GM19372 (cell line): ENCODE results near the gene MRC2.
"Not testable (repeated sequence)": the region's sequence is repeated elsewhere in the genome, so short reads cannot be mapped to it uniquely, and the experiment has no call there.

Source experiments
- ATAC-seq: cut with Tn5 transposase; IDR thresholded peaks from one replicate; pipeline ENCODE4 v1.9.1; 2021; ENCODE audit warnings: mild to moderate bottlenecking, low read depth, moderate library complexity; ENCODE audit not compliant: unreplicated experiment

The MRC2 gene

GRCh38 chr17:62693616-62694409 is 66.3 kb downstream of the MRC2 start:
- ATAC-seq = no peak

- not testable (repeated sequence) for ATAC-seq
Measured at GRCh38 chr17:62695093-62695738, 67.7 kb downstream of the MRC2 start.

GRCh38 chr17:62696256-62696655 is 68.8 kb downstream of the MRC2 start:
- ATAC-seq = no peak

DNA sequence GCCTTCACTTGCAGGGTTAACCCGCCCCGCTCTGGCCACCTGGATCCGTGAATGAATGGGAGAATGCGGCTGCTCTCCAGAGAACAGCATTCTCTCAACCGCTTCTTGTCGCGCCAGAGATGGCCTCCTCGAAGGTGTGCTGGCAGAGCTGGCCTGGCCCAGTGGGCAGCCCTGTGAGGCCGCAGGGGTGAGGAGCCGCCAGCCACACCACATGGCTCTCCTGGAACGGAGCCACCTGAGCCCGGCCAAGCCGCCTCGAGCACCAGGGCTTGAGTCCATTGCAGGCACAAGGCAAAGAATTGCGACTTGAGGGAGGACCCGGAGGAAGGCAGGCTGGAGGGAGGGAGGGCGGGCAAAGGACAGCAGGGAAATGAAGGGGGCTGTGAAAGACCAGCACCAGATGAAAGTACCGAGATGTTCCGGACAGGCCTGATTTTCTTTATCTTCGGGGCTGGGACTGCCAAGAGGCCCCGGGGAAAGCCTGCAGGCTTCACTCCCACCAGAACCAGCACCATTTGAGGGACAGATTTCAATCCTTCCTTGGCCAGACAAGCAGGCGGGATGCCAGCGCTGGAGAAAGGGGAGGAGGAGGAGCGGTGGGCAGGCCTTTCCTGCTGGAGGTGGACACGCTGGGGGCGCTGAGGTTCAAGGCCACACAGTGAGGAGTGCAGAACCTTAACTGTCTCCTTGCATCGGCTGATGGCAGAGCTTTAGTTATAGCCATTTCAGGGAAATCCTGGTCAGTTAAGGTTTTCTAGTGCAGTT is 69.4 kb downstream of the MRC2 start:
- no peak for ATAC-seq

- not testable (repeated sequence) for ATAC-seq
Measured at GRCh38 chr17:62698459-62698858, 71.0 kb downstream of the MRC2 start.

- no peak for ATAC-seq
Measured at GRCh38 chr17:62700964-62701705, 73.7 kb downstream of the MRC2 start.

DNA sequence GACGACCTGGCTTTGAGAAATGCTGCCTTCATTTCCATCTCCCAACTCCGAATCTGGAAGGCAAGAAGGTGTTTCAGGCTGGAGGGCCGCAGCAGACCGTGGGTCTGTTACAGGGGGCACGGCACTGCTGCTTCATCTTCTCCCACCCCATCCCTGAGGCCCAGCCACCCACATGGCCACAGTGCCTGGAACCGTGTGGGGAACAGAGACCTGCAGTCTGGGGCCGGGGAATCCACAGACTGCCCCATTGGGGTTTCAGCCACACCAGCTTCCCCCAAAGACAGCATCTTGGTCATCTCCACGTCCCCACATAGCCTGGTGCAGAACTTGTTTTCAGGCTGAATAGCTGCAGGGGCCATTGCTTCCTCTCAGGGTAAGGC is 74.2 kb downstream of the MRC2 start:
- ATAC-seq = no peak

GRCh38 chr17:62702746-62703260 is 75.3 kb downstream of the MRC2 start:
- ATAC-seq = no peak

- ATAC-seq = no peak
Measured at GRCh38 chr17:62703261-62703775, 75.8 kb downstream of the MRC2 start.

GRCh38 chr17:62703776-62704380 is 76.4 kb downstream of the MRC2 start:
- ATAC-seq = peak; percentile 89

GRCh38 chr17:62704381-62704971 is 77.0 kb downstream of the MRC2 start:
- ATAC-seq = peak; percentile 15

DNA sequence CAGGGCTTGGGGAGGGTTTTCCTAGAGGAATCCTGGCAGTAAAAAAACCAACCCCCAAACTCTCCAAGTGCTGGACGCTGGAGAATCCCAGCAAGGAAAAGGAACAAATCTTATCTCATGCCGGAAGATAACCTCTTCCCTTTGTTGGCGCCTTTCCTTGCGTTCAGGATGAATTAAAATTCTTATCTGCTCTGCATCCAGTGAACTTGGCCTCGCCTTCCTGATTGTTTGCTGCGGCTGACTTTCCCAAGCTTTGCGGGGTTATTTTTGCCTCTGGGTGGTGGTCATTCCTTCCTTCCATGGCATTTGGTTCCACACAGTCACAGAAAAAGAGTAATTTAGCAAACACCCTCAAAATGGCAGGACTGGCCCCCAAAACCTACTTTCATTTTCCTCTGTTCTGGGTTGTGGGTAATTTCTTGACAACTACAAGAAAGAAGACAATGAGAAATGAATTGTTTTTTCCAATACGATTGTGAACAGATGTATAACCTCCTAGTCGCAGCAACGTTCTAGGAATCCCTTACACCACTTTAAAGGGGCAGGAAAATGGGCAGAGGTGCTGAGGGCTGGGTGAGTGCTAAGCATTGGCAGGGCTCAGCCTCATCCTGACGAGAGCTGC is 77.8 kb downstream of the MRC2 start:
- no peak for ATAC-seq

GRCh38 chr17:62705778-62706597 is 78.5 kb downstream of the MRC2 start:
- no peak for ATAC-seq

- ATAC-seq = no peak
Measured at GRCh38 chr17:62706598-62707424, 79.3 kb downstream of the MRC2 start.

GRCh38 chr17:62707425-62707739 is 79.9 kb downstream of the MRC2 start:
- ATAC-seq = no peak

DNA sequence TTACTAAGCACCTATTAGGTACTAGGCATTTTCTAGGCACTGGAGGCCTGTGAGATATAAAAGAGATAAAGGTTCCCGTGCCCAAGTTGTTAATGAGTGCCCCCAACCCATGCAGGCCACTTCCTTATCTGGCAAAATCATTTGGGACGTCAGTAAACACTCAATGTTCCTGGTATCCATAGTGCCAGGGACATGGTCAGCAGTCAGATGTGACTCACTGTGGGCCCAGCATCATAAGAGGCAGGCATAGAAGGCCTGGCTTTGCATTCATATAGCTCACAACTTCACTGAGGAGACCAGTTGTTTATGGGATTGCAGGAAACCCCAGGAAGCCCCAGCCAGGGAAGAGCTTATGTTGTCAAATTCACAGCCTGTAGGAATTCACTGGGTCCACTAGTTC is 81.1 kb downstream of the MRC2 start:
- ATAC-seq = no peak

DNA sequence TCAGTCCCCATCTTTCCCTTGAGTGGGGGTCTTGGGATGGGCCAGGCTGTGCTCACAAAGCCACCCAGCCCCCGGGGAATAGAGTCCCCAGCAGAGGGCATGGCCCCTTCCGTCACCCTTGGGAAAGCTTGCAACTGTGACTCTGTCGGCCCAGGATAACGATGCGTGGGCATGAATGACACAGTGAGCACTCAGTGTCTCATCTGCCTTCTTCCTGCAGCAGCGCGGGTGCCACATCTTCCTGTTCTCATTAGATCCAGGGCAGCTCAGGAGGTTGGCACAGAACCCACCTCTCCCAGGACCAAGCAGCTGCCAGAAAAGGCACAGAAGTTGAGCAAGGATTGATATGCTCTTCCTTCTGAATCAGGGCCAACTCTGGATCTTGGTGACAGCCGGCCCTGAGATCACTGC is 84.7 kb downstream of the MRC2 start:
- no peak for ATAC-seq
